ENCODE measurements around the gene FLOT1. TPM values are rescaled to one million over a fixed set of nuclear protein-coding genes. Genes with fewer than 3 reads are reported as not detected.

Gene FLOT1
- total and polyA plus RNA-seq, 9 of the 15 experiments (the other 6 are each of a cell fraction or from before 2014, with no cell fraction given): 11.7 to 149 (median 118) TPM

- TF ChIP-seq, protein P1, sequence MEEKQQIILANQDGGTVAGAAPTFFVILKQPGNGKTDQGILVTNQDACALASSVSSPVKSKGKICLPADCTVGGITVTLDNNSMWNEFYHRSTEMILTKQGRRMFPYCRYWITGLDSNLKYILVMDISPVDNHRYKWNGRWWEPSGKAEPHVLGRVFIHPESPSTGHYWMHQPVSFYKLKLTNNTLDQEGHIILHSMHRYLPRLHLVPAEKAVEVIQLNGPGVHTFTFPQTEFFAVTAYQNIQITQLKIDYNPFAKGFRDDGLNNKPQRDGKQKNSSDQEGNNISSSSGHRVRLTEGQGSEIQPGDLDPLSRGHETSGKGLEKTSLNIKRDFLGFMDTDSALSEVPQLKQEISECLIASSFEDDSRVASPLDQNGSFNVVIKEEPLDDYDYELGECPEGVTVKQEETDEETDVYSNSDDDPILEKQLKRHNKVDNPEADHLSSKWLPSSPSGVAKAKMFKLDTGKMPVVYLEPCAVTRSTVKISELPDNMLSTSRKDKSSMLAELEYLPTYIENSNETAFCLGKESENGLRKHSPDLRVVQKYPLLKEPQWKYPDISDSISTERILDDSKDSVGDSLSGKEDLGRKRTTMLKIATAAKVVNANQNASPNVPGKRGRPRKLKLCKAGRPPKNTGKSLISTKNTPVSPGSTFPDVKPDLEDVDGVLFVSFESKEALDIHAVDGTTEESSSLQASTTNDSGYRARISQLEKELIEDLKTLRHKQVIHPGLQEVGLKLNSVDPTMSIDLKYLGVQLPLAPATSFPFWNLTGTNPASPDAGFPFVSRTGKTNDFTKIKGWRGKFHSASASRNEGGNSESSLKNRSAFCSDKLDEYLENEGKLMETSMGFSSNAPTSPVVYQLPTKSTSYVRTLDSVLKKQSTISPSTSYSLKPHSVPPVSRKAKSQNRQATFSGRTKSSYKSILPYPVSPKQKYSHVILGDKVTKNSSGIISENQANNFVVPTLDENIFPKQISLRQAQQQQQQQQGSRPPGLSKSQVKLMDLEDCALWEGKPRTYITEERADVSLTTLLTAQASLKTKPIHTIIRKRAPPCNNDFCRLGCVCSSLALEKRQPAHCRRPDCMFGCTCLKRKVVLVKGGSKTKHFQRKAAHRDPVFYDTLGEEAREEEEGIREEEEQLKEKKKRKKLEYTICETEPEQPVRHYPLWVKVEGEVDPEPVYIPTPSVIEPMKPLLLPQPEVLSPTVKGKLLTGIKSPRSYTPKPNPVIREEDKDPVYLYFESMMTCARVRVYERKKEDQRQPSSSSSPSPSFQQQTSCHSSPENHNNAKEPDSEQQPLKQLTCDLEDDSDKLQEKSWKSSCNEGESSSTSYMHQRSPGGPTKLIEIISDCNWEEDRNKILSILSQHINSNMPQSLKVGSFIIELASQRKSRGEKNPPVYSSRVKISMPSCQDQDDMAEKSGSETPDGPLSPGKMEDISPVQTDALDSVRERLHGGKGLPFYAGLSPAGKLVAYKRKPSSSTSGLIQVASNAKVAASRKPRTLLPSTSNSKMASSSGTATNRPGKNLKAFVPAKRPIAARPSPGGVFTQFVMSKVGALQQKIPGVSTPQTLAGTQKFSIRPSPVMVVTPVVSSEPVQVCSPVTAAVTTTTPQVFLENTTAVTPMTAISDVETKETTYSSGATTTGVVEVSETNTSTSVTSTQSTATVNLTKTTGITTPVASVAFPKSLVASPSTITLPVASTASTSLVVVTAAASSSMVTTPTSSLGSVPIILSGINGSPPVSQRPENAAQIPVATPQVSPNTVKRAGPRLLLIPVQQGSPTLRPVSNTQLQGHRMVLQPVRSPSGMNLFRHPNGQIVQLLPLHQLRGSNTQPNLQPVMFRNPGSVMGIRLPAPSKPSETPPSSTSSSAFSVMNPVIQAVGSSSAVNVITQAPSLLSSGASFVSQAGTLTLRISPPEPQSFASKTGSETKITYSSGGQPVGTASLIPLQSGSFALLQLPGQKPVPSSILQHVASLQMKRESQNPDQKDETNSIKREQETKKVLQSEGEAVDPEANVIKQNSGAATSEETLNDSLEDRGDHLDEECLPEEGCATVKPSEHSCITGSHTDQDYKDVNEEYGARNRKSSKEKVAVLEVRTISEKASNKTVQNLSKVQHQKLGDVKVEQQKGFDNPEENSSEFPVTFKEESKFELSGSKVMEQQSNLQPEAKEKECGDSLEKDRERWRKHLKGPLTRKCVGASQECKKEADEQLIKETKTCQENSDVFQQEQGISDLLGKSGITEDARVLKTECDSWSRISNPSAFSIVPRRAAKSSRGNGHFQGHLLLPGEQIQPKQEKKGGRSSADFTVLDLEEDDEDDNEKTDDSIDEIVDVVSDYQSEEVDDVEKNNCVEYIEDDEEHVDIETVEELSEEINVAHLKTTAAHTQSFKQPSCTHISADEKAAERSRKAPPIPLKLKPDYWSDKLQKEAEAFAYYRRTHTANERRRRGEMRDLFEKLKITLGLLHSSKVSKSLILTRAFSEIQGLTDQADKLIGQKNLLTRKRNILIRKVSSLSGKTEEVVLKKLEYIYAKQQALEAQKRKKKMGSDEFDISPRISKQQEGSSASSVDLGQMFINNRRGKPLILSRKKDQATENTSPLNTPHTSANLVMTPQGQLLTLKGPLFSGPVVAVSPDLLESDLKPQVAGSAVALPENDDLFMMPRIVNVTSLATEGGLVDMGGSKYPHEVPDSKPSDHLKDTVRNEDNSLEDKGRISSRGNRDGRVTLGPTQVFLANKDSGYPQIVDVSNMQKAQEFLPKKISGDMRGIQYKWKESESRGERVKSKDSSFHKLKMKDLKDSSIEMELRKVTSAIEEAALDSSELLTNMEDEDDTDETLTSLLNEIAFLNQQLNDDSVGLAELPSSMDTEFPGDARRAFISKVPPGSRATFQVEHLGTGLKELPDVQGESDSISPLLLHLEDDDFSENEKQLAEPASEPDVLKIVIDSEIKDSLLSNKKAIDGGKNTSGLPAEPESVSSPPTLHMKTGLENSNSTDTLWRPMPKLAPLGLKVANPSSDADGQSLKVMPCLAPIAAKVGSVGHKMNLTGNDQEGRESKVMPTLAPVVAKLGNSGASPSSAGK (IDR thresholded peaks at IDR 0.05): peak; percentile 57
- 0 out of 4 replicates have a peak, but pooled peaks of 1 of the 2 experiments have one; percentile 39 for TF ChIP-seq MAZ (CRISPR knock-in tag; conservative IDR thresholded peaks at IDR 0.05 in 1 of 2, IDR thresholded peaks at IDR 0.05 in 1 of 2)
- no peak for TF ChIP-seq NCOA2 (IDR thresholded peaks at IDR 0.05; ENCODE audit: partially characterized antibody in 2 of 2)
- TF ChIP-seq, protein P2, sequence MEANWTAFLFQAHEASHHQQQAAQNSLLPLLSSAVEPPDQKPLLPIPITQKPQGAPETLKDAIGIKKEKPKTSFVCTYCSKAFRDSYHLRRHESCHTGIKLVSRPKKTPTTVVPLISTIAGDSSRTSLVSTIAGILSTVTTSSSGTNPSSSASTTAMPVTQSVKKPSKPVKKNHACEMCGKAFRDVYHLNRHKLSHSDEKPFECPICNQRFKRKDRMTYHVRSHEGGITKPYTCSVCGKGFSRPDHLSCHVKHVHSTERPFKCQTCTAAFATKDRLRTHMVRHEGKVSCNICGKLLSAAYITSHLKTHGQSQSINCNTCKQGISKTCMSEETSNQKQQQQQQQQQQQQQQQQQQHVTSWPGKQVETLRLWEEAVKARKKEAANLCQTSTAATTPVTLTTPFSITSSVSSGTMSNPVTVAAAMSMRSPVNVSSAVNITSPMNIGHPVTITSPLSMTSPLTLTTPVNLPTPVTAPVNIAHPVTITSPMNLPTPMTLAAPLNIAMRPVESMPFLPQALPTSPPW (CRISPR knock-in tag; IDR thresholded peaks at IDR 0.05): peak; percentile 31; the same call in 1 of the 2 replicates
- TF ChIP-seq CXXC5 (CRISPR knock-in tag; IDR thresholded peaks at IDR 0.05): peak; percentile 9; the same call in 1 of the 2 replicates
- TF ChIP-seq JUN (IDR thresholded peaks at IDR 0.05; ENCODE audit: borderline replicate concordance, low read depth, low read length): no peak
- no peak for TF ChIP-seq JUN (CRISPR knock-in tag; IDR thresholded peaks at IDR 0.05; ENCODE audit: borderline replicate concordance)
- peak; percentile 70; the same call in 1 of the 2 replicates for TF ChIP-seq ZNF766 (CRISPR knock-in tag; conservative IDR thresholded peaks at IDR 0.05)
- TF ChIP-seq SPI1 (IDR thresholded peaks at IDR 0.05; ENCODE audit: borderline replicate concordance, low read depth, low read length): peak; percentile 85
- no peak for TF ChIP-seq NCOR1 (IDR thresholded peaks at IDR 0.05)
- TF ChIP-seq SMAD4 (CRISPR knock-in tag; conservative IDR thresholded peaks at IDR 0.05): peak; percentile 71
Measured at GRCh38 chr6:30752157-30752927, 9.9 kb upstream of the FLOT1 start (continued).
